Astrocyte of the cerebellum (primary cell): ENCODE data around the gene SLC22A12.

Experiments
- DNase-seq: peaks from one replicate; pipeline ENCODE4 v3.0.0-alpha.2; 2011; ENCODE audit warnings: low read depth
- H3K4me3 ChIP-seq: 2 replicates; pipeline ENCODE4 v1.5.1; 2011; ENCODE audit warnings: mild to moderate bottlenecking, low read depth, low read length, moderate library complexity
- CTCF ChIP-seq: IDR thresholded peaks from 2 replicates; pipeline ENCODE4 v1.5.1; 2012; ENCODE audit warnings: low read length, low read depth, moderate library complexity, mild to moderate bottlenecking; ENCODE audit errors: missing control alignments
- in situ Hi-C: cut with HindIII; loops from 2 replicates; pipeline ENCODE4 v1.10.0; 2017; ENCODE audit warnings: low sequenced_read_pairs

Gene SLC22A12

GRCh38 chr11:64598797-64599697, 8.0 kb downstream of the SLC22A12 start:
- H3K4me3 ChIP-seq = no peak overlapping the region
- DNase-seq = no peak
- in situ Hi-C loops = no loop called here
- no peak for TF ChIP-seq CTCF

GRCh38 chr11:64599698-64600211, 8.7 kb downstream of the SLC22A12 start:
- DNase-seq = no peak
- in situ Hi-C loops = no loop called here
- no peak for TF ChIP-seq CTCF
- no peak overlapping the region for H3K4me3 ChIP-seq

- H3K4me3 ChIP-seq = no peak overlapping the region
- in situ Hi-C loops = no loop called here
- TF ChIP-seq CTCF = no peak
- no peak for DNase-seq
Measured at GRCh38 chr11:64600281-64600992, 9.4 kb downstream of the SLC22A12 start.

- no peak for DNase-seq
- in situ Hi-C loops = no loop called here
- no peak for TF ChIP-seq CTCF
- H3K4me3 ChIP-seq = no peak overlapping the region
Measured at GRCh38 chr11:64601605-64602465, 10.8 kb downstream of the SLC22A12 start.

- in situ Hi-C loops = no loop called here
- H3K4me3 ChIP-seq = no peak overlapping the region
- DNase-seq = no peak
- no peak for TF ChIP-seq CTCF
Measured at GRCh38 chr11:64602466-64603070, 11.5 kb downstream of the SLC22A12 start.
